Measurements from ENCODE around the gene UCKL1.

The UCKL1 gene

DNA sequence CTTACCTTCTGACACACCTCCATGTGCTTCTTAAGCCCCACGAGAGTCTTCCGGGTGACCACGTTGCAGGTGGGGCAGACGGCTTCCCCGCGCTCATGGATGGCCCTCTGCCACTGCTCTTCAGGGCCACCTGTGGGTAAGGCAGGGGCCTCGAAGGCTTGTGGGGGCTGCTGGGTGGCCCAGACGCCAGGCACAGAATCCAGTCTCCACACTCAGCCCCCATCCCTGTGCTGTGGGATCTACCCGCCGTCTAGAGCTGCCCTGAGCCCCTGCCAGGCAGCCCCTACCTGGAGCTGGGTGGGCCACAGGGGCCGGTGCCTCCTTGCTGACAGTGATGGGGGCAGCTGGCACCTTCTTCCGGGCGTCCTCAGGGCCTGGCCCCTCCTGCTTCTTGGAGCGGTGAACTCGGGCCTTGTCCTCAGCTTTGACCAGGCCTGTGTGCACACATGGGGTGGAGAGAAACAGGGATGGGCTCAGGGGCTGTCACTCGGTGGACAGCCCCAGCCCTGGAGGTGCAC is 7.6 kb upstream of the UCKL1 start:
- no peak for TF ChIP-seq GABPA (IDR thresholded peaks at IDR 0.05; ENCODE audit: low read depth)
- TF ChIP-seq, protein P1, sequence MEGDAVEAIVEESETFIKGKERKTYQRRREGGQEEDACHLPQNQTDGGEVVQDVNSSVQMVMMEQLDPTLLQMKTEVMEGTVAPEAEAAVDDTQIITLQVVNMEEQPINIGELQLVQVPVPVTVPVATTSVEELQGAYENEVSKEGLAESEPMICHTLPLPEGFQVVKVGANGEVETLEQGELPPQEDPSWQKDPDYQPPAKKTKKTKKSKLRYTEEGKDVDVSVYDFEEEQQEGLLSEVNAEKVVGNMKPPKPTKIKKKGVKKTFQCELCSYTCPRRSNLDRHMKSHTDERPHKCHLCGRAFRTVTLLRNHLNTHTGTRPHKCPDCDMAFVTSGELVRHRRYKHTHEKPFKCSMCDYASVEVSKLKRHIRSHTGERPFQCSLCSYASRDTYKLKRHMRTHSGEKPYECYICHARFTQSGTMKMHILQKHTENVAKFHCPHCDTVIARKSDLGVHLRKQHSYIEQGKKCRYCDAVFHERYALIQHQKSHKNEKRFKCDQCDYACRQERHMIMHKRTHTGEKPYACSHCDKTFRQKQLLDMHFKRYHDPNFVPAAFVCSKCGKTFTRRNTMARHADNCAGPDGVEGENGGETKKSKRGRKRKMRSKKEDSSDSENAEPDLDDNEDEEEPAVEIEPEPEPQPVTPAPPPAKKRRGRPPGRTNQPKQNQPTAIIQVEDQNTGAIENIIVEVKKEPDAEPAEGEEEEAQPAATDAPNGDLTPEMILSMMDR (IDR thresholded peaks at IDR 0.05; ENCODE audit: insufficient read depth, low read length), result no peak
- TF ChIP-seq, protein P2, sequence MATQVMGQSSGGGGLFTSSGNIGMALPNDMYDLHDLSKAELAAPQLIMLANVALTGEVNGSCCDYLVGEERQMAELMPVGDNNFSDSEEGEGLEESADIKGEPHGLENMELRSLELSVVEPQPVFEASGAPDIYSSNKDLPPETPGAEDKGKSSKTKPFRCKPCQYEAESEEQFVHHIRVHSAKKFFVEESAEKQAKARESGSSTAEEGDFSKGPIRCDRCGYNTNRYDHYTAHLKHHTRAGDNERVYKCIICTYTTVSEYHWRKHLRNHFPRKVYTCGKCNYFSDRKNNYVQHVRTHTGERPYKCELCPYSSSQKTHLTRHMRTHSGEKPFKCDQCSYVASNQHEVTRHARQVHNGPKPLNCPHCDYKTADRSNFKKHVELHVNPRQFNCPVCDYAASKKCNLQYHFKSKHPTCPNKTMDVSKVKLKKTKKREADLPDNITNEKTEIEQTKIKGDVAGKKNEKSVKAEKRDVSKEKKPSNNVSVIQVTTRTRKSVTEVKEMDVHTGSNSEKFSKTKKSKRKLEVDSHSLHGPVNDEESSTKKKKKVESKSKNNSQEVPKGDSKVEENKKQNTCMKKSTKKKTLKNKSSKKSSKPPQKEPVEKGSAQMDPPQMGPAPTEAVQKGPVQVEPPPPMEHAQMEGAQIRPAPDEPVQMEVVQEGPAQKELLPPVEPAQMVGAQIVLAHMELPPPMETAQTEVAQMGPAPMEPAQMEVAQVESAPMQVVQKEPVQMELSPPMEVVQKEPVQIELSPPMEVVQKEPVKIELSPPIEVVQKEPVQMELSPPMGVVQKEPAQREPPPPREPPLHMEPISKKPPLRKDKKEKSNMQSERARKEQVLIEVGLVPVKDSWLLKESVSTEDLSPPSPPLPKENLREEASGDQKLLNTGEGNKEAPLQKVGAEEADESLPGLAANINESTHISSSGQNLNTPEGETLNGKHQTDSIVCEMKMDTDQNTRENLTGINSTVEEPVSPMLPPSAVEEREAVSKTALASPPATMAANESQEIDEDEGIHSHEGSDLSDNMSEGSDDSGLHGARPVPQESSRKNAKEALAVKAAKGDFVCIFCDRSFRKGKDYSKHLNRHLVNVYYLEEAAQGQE (IDR thresholded peaks at IDR 0.05; ENCODE audit: insufficient replicate concordance, low read depth), result no peak
- TF ChIP-seq SPI1 (IDR thresholded peaks at IDR 0.05; ENCODE audit: borderline replicate concordance, low read depth), result no peak
- TF ChIP-seq POLR2AphosphoS5 (IDR thresholded peaks at IDR 0.05; ENCODE audit: low read depth), result no peak
- no peak overlapping the region for H3K27ac ChIP-seq (replicated peaks)
- H3K4me3 ChIP-seq (replicated peaks; ENCODE audit: insufficient read depth, low read length), result no peak overlapping the region
- no peaks in the 10 kb centered on the region for H3K27me3 ChIP-seq (ENCODE audit: insufficient read depth, poor library complexity, severe bottlenecking)
- no peak for DNase-seq (ENCODE audit: low read depth in 1 of 2, low spot score in 1 of 2)

DNA sequence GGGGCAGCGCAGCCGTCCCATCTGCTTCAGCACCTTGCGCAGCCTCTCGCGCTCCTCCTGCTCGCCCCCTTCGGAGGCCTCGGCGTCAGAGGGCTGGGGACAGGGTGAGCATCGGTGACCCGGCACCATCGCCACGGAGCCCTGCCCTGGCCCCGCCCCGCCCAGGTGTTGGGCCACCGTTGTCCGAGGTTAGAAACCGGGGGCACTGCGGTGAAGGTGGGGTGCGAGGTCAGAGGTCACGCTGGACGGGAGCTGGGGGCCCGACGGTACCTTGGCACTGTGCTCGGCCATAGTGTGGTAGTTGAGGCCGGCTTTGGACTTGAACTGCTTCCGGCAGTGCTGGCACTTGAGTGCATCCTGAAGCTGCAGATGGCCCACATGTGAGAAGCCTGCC is 7.1 kb upstream of the UCKL1 start:
- no peak for DNase-seq (ENCODE audit: low read depth in 1 of 2, low spot score in 1 of 2)
- TF ChIP-seq GABPA (IDR thresholded peaks at IDR 0.05; ENCODE audit: low read depth) (no peak), SPI1 (IDR thresholded peaks at IDR 0.05; ENCODE audit: borderline replicate concordance, low read depth) (no peak), POLR2AphosphoS5 (IDR thresholded peaks at IDR 0.05; ENCODE audit: low read depth) (no peak)
- TF ChIP-seq, protein P1 (IDR thresholded peaks at IDR 0.05; ENCODE audit: insufficient read depth, low read length), result no peak
- TF ChIP-seq, protein P2 (IDR thresholded peaks at IDR 0.05; ENCODE audit: insufficient replicate concordance, low read depth), result no peak
- Histone ChIP-seq H3K4me3 (replicated peaks; ENCODE audit: insufficient read depth, low read length) (no peak overlapping the region), H3K27ac (replicated peaks) (no peak overlapping the region), H3K27me3 (ENCODE audit: insufficient read depth, poor library complexity, severe bottlenecking) (no peaks in the 10 kb centered on the region)

DNA sequence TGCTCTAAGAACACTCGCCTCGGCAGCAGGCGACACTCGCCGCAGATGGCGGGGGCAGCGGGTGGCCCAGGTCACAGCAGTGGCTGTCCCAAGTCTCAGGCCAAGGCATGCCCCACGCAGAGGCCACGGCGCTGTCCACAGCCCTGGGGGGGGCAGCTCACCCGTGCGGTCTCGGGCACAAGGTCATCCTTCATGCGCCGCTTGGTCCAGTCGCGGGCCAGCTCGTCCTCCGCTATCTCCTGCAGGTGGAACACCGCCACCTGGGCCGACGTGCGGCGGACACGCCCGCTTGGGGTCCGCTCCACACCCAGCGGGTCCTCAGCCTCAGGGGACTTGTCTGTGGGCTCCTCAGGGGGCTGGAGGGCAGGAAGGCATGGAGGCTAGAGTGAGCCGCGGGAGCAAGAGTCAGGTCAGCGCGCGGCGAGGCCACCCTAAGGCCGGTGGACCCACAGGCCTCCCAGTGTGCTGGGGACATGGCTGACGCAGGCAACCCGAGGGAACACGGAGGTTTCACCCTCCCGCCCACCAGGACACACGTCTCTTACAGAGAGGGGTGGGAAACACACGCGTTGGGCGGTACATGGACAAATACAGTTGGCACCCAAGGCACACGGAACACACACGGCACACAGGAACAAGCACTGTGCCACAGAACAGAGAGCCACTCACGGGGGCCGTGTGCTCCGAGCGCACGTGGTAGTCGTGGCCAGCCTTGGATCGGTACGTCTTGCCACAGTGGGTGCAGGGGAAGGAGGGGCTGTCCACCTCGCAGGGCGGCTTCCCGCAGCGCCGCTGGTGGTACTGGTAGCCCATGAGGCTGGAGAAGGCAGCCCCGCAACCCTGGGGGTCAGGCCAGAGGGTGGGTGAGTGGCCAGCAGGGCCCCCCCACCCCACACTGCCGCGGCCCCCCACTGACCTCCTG is 6.5 kb upstream of the UCKL1 start:
- Histone ChIP-seq H3K27me3 (ENCODE audit: insufficient read depth, poor library complexity, severe bottlenecking) (no peaks in the 10 kb centered on the region), H3K4me3 (replicated peaks; ENCODE audit: insufficient read depth, low read length) (no peak overlapping the region), H3K27ac (replicated peaks) (no peak overlapping the region)
- TF ChIP-seq, protein P1 (IDR thresholded peaks at IDR 0.05; ENCODE audit: insufficient read depth, low read length), result no peak
- no peak for DNase-seq (ENCODE audit: low read depth in 1 of 2, low spot score in 1 of 2)
